Renal cortical epithelial cell (primary cell): ENCODE data around the gene KRTAP10-8. TPM values are rescaled to one million over a fixed set of nuclear protein-coding genes. Genes with fewer than 3 reads are reported as not detected.
"Not testable (repeated sequence)": the region's sequence is repeated elsewhere in the genome, so short reads cannot be mapped to it uniquely, and the experiment has no call there.

Experiments
- DNase-seq: peaks from one replicate; pipeline ENCODE4 v3.0.0-alpha.2; 2011; ENCODE audit warnings: low read depth
- total RNA-seq: library from RNA; depleted of rRNA; stranded (reverse); fragments of >200 nt; gene quantifications from 2 replicates; pipeline ENCODE4 v1.2.3, GENCODE V29; 2014

KRTAP10-8 gene
- total RNA-seq, 1 donor from 2014 or later, result not detected

- not testable (repeated sequence) for DNase-seq
Observed at GRCh38 chr21:44646366-44647221, 34.7 kb downstream of the KRTAP10-8 start, which contains the start of gene KRTAP10-11. Gene KRTAP10-11 (plus strand): TSS chr21:44646414. CDS start chr21:44646459, 45 bp downstream.

GRCh38 chr21:44647222-44647552, 35.3 kb downstream of the KRTAP10-8 start:
- no peak for DNase-seq

- no peak for DNase-seq
Observed at GRCh38 chr21:44648557-44649311, 36.9 kb downstream of the KRTAP10-8 start.

- DNase-seq, result no peak
Observed at GRCh38 chr21:44649521-44650100, 37.7 kb downstream of the KRTAP10-8 start.

GRCh38 chr21:44650265-44650972, 38.5 kb downstream of the KRTAP10-8 start:
- no peak for DNase-seq

- no peak for DNase-seq
Observed at GRCh38 chr21:44650973-44651675, 39.2 kb downstream of the KRTAP10-8 start.

- DNase-seq, result no peak
Observed at GRCh38 chr21:44653123-44653522, 41.2 kb downstream of the KRTAP10-8 start.

- DNase-seq, result no peak
Observed at GRCh38 chr21:44653656-44654575, 42.0 kb downstream of the KRTAP10-8 start.

- DNase-seq, result no peak
Observed at GRCh38 chr21:44654576-44655175, 42.8 kb downstream of the KRTAP10-8 start, which contains the start of gene KRTAP12-4. Gene KRTAP12-4 (minus strand): TSS chr21:44654659. CDS start chr21:44654614, 45 bp downstream.

- DNase-seq, result no peak
Observed at GRCh38 chr21:44656868-44657267, 45.0 kb downstream of the KRTAP10-8 start.

GRCh38 chr21:44657635-44658540, 46.0 kb downstream of the KRTAP10-8 start, which contains the start of gene KRTAP12-3:
Gene KRTAP12-3 (plus strand): TSS chr21:44657932. CDS start chr21:44657980, 48 bp downstream.
- no peak for DNase-seq

- DNase-seq, result no peak
Observed at GRCh38 chr21:44658541-44658910, 46.6 kb downstream of the KRTAP10-8 start.

- DNase-seq, result no peak
Observed at GRCh38 chr21:44658913-44659595, 47.2 kb downstream of the KRTAP10-8 start.

GRCh38 chr21:44661567-44661966, 49.7 kb downstream of the KRTAP10-8 start:
- DNase-seq, result not testable (repeated sequence)
